HG02759 (cell line): ENCODE data around the gene SASS6.
"Not testable (repeated sequence)": the region's sequence is repeated elsewhere in the genome, so short reads cannot be mapped to it uniquely, and the experiment has no call there.

Source experiments
- ATAC-seq: cut with Tn5 transposase; IDR thresholded peaks from one replicate; pipeline ENCODE4 v1.9.1; 2021; ENCODE audit warnings: mild to moderate bottlenecking, moderate library complexity; ENCODE audit not compliant: unreplicated experiment

Gene SASS6

GRCh38 chr1:100051893-100052292, 80.8 kb downstream of the SASS6 start:
- no peak for ATAC-seq

GRCh38 chr1:100051401-100051800, 81.3 kb downstream of the SASS6 start:
- ATAC-seq, result no peak

- ATAC-seq, result no peak
These were observed 82.6 kb downstream of the SASS6 start for GRCh38 chr1:100050139-100050538.

GRCh38 chr1:100047235-100047708, 85.5 kb downstream of the SASS6 start:
- not testable (repeated sequence) for ATAC-seq

- no peak for ATAC-seq
These were observed 87.5 kb downstream of the SASS6 start for GRCh38 chr1:100045206-100045605.

GRCh38 chr1:100039591-100039990, 93.1 kb downstream of the SASS6 start:
- ATAC-seq, result no peak

GRCh38 chr1:100038660-100039287, 94.0 kb downstream of the SASS6 start:
- ATAC-seq, result peak; percentile 50

GRCh38 chr1:100037927-100038659, 94.6 kb downstream of the SASS6 start:
- ATAC-seq, result peak; percentile 89

GRCh38 chr1:100037656-100037926, 95.1 kb downstream of the SASS6 start:
- no peak for ATAC-seq

GRCh38 chr1:100036718-100037655, 95.7 kb downstream of the SASS6 start:
- no peak for ATAC-seq

GRCh38 chr1:100035214-100035613, 97.5 kb downstream of the SASS6 start:
- no peak for ATAC-seq

GRCh38 chr1:100034470-100034869, 98.3 kb downstream of the SASS6 start:
- ATAC-seq, result no peak
